Stimulated activated naive CD8-positive, alpha-beta T cell treated with anti-CD3 and anti-CD28 coated beads, Interleukin-15, amount 100 ng/mL, for 72 hours (primary cell): ENCODE measurements around the gene CNNM4.
"Not testable (repeated sequence)": the region's sequence is repeated elsewhere in the genome, so short reads cannot be mapped to it uniquely, and the experiment has no call there.

Experiments
- ATAC-seq: fragments of 150-1000 bp; cut with Tn5 transposase; 2 replicates; pipeline ENCODE4 v1.10.0; 2021; ENCODE audit warnings: mild to moderate bottlenecking, moderate library complexity
- DNase-seq, 2 donors: peaks; one replicate each; pipeline ENCODE4 v3.0.0; 2021 to 2022
- H3K27ac Mint-ChIP-seq, 2 donors: one replicate each; pipeline ENCODE4 v1.8.0; 2022; ENCODE audit warnings: mild to moderate bottlenecking in 2 of 2, mixed read lengths in 2 of 2, moderate library complexity in 2 of 2
- H3K27me3 Mint-ChIP-seq: one replicate; pipeline ENCODE4 v1.8.0; 2022; ENCODE audit warnings: mixed read lengths
- H3K4me1 Mint-ChIP-seq: one replicate; pipeline ENCODE4 v1.8.0; 2022; ENCODE audit warnings: mild to moderate bottlenecking, mixed read lengths
- H3K4me3 Mint-ChIP-seq, 2 donors: one replicate each; pipeline ENCODE4 v1.8.0; 2022; ENCODE audit warnings: mild to moderate bottlenecking in 2 of 2, mixed read lengths in 2 of 2, moderate library complexity in 1 of 2
- H3K9me3 Mint-ChIP-seq, 2 donors: one replicate each; pipeline ENCODE4 v1.8.0; 2022; ENCODE audit warnings: mixed read lengths in 2 of 2

The CNNM4 gene

GRCh38 chr2:96770442-96771202, 9.9 kb downstream of the CNNM4 start:
- ATAC-seq (no peak), DNase-seq (no peak)
- H3K27ac Mint-ChIP-seq, result no peak overlapping the region
- H3K27me3 Mint-ChIP-seq, result no peaks in the 10 kb centered on the region
- no peaks in the 10 kb centered on the region for H3K9me3 Mint-ChIP-seq
- H3K4me3 Mint-ChIP-seq, result no peak overlapping the region
- peaks cover 46% of the 10 kb centered on the region for H3K4me1 Mint-ChIP-seq

GRCh38 chr2:96771796-96772618, 11.3 kb downstream of the CNNM4 start:
- Mint-ChIP-seq H3K9me3 (no peaks in the 10 kb centered on the region), H3K27ac (no peak overlapping the region), H3K4me1 (peaks cover 37% of the 10 kb centered on the region), H3K27me3 (no peaks in the 10 kb centered on the region), H3K4me3 (no peak overlapping the region)
- ATAC-seq, result peak; percentile 13
- DNase-seq, result no peak

GRCh38 chr2:96772903-96773671, 12.4 kb downstream of the CNNM4 start:
- DNase-seq, result no peak
- Mint-ChIP-seq H3K4me3 (peak overlapping the region; percentile 25 to 43), H3K4me1 (peaks cover 29% of the 10 kb centered on the region), H3K27me3 (no peaks in the 10 kb centered on the region), H3K9me3 (no peaks in the 10 kb centered on the region), H3K27ac (peak overlapping the region in 1 of 2 donors; percentile 27)
- ATAC-seq, result no peak

DNA sequence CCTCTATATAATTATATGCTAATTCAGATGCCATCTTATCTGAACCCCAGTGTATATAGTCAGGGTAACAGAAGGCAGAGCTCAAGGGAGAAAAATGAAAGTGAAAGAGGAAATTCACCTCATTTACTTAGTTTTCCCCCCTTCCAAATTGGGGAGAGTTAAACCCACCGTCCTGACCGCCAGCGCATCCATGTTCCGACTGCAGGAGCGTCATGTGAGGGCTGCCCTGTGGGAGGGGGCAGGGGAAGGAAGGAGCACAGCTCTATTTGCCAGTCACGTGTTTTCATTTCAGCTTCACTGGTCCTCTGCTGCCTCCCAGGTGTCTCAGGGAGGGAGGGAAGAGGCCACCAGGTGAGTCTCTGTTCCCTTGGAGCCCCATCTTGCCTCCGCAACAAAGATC, 13.2 kb downstream of the CNNM4 start:
- ATAC-seq, result peak; percentile 83
- Mint-ChIP-seq H3K27me3 (no peaks in the 10 kb centered on the region), H3K27ac (peak overlapping the region; percentile 89 to 97), H3K4me3 (peak overlapping the region; percentile 84 to 86), H3K4me1 (peaks cover 23% of the 10 kb centered on the region), H3K9me3 (no peaks in the 10 kb centered on the region)
- peak in 1 of 2 donors; percentile 61 for DNase-seq

DNA sequence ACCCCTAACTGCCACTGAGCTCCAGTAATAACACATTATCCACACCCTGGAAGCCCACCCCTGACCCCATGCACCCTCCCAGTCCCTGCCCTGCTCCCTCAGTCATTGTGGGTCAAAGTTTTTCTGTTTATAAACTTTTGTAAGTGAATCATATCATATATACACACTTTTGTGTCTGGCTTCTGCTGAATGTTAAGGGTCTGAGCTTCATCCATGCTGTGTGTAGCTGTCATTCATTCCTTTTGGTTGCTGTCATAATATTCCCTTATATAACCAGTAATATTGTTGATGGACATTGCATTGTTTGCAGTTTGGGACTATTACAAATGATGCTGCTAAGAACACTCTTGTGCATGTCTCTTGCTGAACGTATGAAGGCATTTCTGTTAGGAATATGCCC, 14.5 kb downstream of the CNNM4 start:
- H3K9me3 Mint-ChIP-seq, result no peaks in the 10 kb centered on the region
- DNase-seq, result no peak
- peaks cover 23% of the 10 kb centered on the region for H3K4me1 Mint-ChIP-seq
- H3K27ac Mint-ChIP-seq, result no peak overlapping the region
- no peaks in the 10 kb centered on the region for H3K27me3 Mint-ChIP-seq
- ATAC-seq, result no peak
- H3K4me3 Mint-ChIP-seq, result no peak overlapping the region

DNA sequence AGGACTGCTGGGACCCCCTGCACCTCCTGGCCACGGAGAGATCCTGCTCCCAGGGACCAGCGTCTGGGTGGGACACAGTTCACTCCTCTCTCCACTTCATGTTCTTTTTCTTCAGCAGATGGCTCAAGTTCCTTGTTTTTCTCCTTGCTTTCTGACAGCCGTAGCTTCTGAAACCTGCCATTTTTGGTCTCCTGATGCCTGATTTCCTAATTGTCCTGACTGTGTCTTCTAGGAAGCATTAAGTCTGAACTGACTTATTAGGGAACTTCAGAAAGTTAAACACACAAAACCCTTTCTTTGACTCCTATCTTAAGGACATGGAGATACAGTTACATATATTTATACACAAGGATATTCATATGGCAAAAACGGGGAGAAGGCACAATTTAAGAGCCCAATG, 22.7 kb downstream of the CNNM4 start:
- no peaks in the 10 kb centered on the region for H3K4me1 Mint-ChIP-seq
- H3K4me3 Mint-ChIP-seq, result no peak overlapping the region
- no peaks in the 10 kb centered on the region for H3K9me3 Mint-ChIP-seq
- H3K27me3 Mint-ChIP-seq, result no peaks in the 10 kb centered on the region
- DNase-seq (no peak), ATAC-seq (no peak)
- peak overlapping the region in 1 of 2 donors; percentile 20 for H3K27ac Mint-ChIP-seq

DNA sequence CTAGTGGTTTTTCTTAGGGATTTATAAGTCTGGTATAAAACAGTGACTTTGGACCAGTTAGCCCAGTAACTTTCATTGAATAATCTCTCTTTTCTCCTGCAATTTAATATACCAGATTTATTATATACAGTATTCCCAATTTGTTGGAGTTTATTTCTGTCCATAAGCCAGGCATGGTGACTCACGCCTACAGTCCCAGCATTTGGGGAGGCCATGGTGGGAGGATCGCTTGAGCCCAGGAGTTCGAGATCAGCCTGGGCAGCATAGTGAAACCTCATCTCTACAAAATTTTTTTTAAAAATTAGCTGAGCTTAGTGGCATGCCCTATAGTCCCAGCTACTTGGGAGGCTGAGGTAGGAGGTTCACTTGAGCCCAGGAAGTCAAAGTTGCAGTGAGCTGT, 26.7 kb downstream of the CNNM4 start:
- ATAC-seq (no peak), DNase-seq (no peak)
- H3K9me3 Mint-ChIP-seq, result no peaks in the 10 kb centered on the region
- H3K4me1 Mint-ChIP-seq, result no peaks in the 10 kb centered on the region
- no peak overlapping the region for H3K27ac Mint-ChIP-seq
- no peak overlapping the region for H3K4me3 Mint-ChIP-seq
- no peaks in the 10 kb centered on the region for H3K27me3 Mint-ChIP-seq

- no peak for ATAC-seq
- Mint-ChIP-seq H3K4me3 (no peak overlapping the region), H3K9me3 (no peaks in the 10 kb centered on the region)
Measured at GRCh38 chr2:96788442-96789244, 27.9 kb downstream of the CNNM4 start.

DNA sequence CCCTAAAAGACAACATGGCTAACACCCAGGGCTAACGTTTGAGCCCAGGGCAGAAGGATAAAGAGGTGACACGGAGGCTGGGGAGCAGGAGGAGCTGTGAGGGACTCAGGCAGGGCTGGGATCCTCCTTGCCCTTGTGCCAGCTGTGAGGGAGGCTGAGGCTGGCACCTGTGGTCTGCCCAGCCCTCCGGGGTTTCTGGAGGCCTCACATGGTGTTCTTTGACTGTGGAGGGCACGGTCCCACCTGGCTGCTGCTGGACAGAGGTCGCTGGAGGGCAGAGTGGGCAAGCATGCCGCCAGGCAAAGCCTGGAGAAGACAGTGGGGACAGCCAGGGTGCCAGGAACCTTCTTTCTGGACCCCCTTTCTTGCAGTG, 28.5 kb downstream of the CNNM4 start:
- Mint-ChIP-seq H3K9me3 (no peaks in the 10 kb centered on the region), H3K4me1 (no peaks in the 10 kb centered on the region), H3K27me3 (no peaks in the 10 kb centered on the region), H3K27ac (peak overlapping the region in 1 of 2 donors; percentile 15), H3K4me3 (no peak overlapping the region)
- no peak for DNase-seq
- ATAC-seq, result no peak

More at GRCh38 chr2:96788442-96789244, 27.9 kb downstream of the CNNM4 start:
- no peak for DNase-seq
- Mint-ChIP-seq H3K27me3 (no peaks in the 10 kb centered on the region), H3K27ac (no peak overlapping the region), H3K4me1 (no peaks in the 10 kb centered on the region)

- Mint-ChIP-seq H3K4me3 (no peak overlapping the region), H3K4me1 (no peaks in the 10 kb centered on the region), H3K27me3 (no peaks in the 10 kb centered on the region), H3K27ac (no peak overlapping the region), H3K9me3 (no peaks in the 10 kb centered on the region)
- ATAC-seq, result no peak
- no peak for DNase-seq
Measured at GRCh38 chr2:96792772-96793749, 32.4 kb downstream of the CNNM4 start.

GRCh38 chr2:96795076-96795475, 34.4 kb downstream of the CNNM4 start:
- Mint-ChIP-seq H3K4me3 (no peak overlapping the region), H3K4me1 (no peaks in the 10 kb centered on the region), H3K9me3 (no peaks in the 10 kb centered on the region), H3K27ac (no peak overlapping the region), H3K27me3 (no peaks in the 10 kb centered on the region)
- DNase-seq (no peak), ATAC-seq (no peak)

GRCh38 chr2:96796497-96796896, 35.8 kb downstream of the CNNM4 start:
- H3K27me3 Mint-ChIP-seq, H3K27ac Mint-ChIP-seq, DNase-seq, ATAC-seq, H3K4me1 Mint-ChIP-seq, H3K4me3 Mint-ChIP-seq, H3K9me3 Mint-ChIP-seq: not testable (repeated sequence)

DNA sequence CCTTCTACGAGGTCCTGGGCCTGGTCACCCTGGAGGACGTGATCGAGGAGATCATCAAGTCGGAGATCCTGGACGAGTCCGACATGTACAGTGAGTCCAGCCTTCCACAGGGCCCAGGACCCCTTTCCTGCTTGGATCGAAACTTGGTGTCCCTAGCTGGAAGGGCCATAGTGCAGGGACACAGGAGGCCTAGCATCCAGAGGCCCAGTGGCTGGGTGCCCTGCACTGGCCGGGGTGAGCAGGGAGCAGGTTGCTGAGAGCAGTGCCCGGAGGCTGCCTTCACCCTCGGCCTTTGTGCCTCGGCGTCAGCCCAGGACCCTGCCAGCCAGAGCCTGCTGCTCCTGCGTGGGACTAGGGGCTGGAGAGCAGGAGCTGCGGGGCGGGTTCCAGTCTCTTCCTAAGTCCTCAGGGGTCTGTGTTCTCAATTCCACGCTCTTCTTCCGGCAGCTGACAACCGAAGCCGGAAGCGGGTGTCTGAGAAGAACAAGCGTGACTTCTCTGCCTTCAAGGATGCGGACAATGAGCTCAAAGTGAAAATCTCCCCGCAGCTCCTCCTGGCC, 36.4 kb downstream of the CNNM4 start:
- no peaks in the 10 kb centered on the region for H3K4me1 Mint-ChIP-seq
- H3K27ac Mint-ChIP-seq, result no peak overlapping the region
- H3K9me3 Mint-ChIP-seq, result no peaks in the 10 kb centered on the region

More for the DNA sequence above, 36.4 kb downstream of the CNNM4 start:
- ATAC-seq, result no peak
- Mint-ChIP-seq H3K4me3 (no peak overlapping the region), H3K27me3 (no peaks in the 10 kb centered on the region)
- DNase-seq, result no peak
